ENCODE data around the gene SEMA3D. TPM values are rescaled to one million over a fixed set of nuclear protein-coding genes. Genes with fewer than 3 reads are reported as not detected.

Gene SEMA3D
- total and polyA plus RNA-seq, 2 donors (not counting 3 experiments of a cell fraction or from before 2014, with no cell fraction given): 9.9 to 10.3 TPM

DNA sequence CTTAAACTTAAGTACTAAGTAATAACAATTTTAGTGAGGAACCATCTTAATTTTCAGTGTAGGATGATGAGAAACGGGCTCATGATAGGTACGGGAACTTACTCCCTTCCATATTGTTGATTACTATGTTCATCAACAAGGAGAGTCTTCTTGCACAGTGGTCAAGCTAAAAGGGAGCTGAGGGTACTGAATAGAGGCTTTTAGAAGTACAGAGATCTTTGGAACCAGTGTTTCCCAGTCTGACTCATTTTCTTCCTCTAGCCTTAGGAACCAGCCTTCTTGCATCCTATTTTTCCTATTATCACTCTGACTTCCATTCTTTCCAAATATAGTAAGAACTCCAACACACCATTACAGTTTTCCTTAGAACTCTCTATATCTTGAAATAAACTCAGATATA lies 17.6 kb upstream of the SEMA3D start:
- Histone ChIP-seq H3K4me2 (ENCODE audit: insufficient read depth, low read length) (no peak overlapping the region), H3K36me3 (ENCODE audit: control insufficient read depth in 2 of 2, extremely low read depth in 1 of 2, insufficient read depth in 2 of 2, low read length in 2 of 2) (no peaks in the 10 kb centered on the region), H2AFZ (ENCODE audit: low read depth, low read length) (no peak overlapping the region), H4K20me1 (replicated peaks; ENCODE audit: control insufficient read depth, extremely low read depth, insufficient read depth, low read length) (no peaks in the 10 kb centered on the region), H3K9ac (replicated peaks; ENCODE audit: extremely low read depth, insufficient read depth, low read length) (no peak overlapping the region), H3K9me1 (replicated peaks; ENCODE audit: control insufficient read depth, extremely low read depth, insufficient read depth, low read length) (no peaks in the 10 kb centered on the region), H3K4me1 (ENCODE audit: control insufficient read depth, extremely low read depth, insufficient read depth, low read length) (peaks cover 3% of the 10 kb centered on the region), H3K9me3 (replicated peaks; ENCODE audit: control insufficient read depth, insufficient read depth, low read length) (no peaks in the 10 kb centered on the region), H3K27me3 (ENCODE audit: control insufficient read depth in 2 of 2, insufficient read depth in 2 of 2, low read length in 2 of 2) (no peaks in the 10 kb centered on the region), H3K27ac (ENCODE audit: insufficient read depth, low read depth, low read length) (no peak overlapping the region), H3K79me2 (ENCODE audit: control insufficient read depth, insufficient read depth, low read length) (no peaks in the 10 kb centered on the region), H3K4me3 (replicated peaks in 1 of 3; ENCODE audit: insufficient read depth in 1 of 3, low read depth in 1 of 3, low read length in 3 of 3) (no peak overlapping the region)
- ChIA-PET CTCF (interaction anchor here (0.7 to 1.2 kb wide), 4 partner anchors 11 to 545 kb away, joined by 3 read pairs; partner anchors contain the start of gene SEMA3D), POLR2A (no interaction called here)
- no peak for TF ChIP-seq EZH2 (IDR thresholded peaks at IDR 0.05; ENCODE audit: borderline replicate concordance, low read depth, low read length, severe bottlenecking)
- TF ChIP-seq, protein P1, sequence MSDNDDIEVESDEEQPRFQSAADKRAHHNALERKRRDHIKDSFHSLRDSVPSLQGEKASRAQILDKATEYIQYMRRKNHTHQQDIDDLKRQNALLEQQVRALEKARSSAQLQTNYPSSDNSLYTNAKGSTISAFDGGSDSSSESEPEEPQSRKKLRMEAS (IDR thresholded peaks at IDR 0.05; ENCODE audit: insufficient read depth, insufficient read length): no peak
- TF ChIP-seq MYC (IDR thresholded peaks at IDR 0.05; ENCODE audit: low read depth, low read length): no peak
- no peak for TF ChIP-seq CTCF (IDR thresholded peaks at IDR 0.05; ENCODE audit: extremely low read depth in 1 of 2, insufficient read depth in 1 of 2, low read depth in 1 of 2, low read length in 2 of 2)
- TF ChIP-seq JUN (IDR thresholded peaks at IDR 0.05; ENCODE audit: borderline replicate concordance, insufficient read depth, insufficient read length, low read depth): no peak
- no peak for TF ChIP-seq GATA2 (IDR thresholded peaks at IDR 0.05; ENCODE audit: insufficient read depth, insufficient read length, low read depth, low read length)
- TF ChIP-seq FOS (IDR thresholded peaks at IDR 0.05; ENCODE audit: borderline replicate concordance, insufficient read depth, low read length): no peak
- TF ChIP-seq POLR2AphosphoS5 (IDR thresholded peaks at IDR 0.05; ENCODE audit: insufficient read depth, low read depth, low read length): no peak
- no peak for TF ChIP-seq POLR2A (IDR thresholded peaks at IDR 0.05; ENCODE audit: low read depth, low read length)
- dilution Hi-C loops (cut with MboI; ENCODE audit: extremely low pct_ligation_motif_present, low sequenced_read_pairs) (no loop called here), intact Hi-C loops (cut with micrococcal nuclease) (no loop called here)
- FAIRE-seq (no peak), DNase-seq (ENCODE audit: low read depth, low spot score) (no peak)
- no TSS peak for BruUV-seq (replicated peaks)

Measured in endothelial cell of umbilical vein (primary cell).